Measurements from ENCODE around the gene CA10. TPM values are rescaled to one million over a fixed set of nuclear protein-coding genes. Genes with fewer than 3 reads are reported as not detected.

Gene CA10
- total and polyA plus RNA-seq, 2 experiments from 2014 or later: 0.92 to 1.5 TPM

GRCh38 chr17:51629232-51629631 is 529.3 kb downstream of the CA10 start (continued):
- TF ChIP-seq, protein P1, sequence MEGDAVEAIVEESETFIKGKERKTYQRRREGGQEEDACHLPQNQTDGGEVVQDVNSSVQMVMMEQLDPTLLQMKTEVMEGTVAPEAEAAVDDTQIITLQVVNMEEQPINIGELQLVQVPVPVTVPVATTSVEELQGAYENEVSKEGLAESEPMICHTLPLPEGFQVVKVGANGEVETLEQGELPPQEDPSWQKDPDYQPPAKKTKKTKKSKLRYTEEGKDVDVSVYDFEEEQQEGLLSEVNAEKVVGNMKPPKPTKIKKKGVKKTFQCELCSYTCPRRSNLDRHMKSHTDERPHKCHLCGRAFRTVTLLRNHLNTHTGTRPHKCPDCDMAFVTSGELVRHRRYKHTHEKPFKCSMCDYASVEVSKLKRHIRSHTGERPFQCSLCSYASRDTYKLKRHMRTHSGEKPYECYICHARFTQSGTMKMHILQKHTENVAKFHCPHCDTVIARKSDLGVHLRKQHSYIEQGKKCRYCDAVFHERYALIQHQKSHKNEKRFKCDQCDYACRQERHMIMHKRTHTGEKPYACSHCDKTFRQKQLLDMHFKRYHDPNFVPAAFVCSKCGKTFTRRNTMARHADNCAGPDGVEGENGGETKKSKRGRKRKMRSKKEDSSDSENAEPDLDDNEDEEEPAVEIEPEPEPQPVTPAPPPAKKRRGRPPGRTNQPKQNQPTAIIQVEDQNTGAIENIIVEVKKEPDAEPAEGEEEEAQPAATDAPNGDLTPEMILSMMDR (conservative IDR thresholded peaks at IDR 0.05; ENCODE audit: low read depth in 2 of 2): no peak
- TF ChIP-seq STAT1 (IDR thresholded peaks at IDR 0.05; ENCODE audit: unreplicated experiment) (no peak), JUNB (IDR thresholded peaks at IDR 0.05; ENCODE audit: unreplicated experiment) (no peak), CREB1 (CRISPR knock-in tag; IDR thresholded peaks at IDR 0.05; ENCODE audit: low read depth) (no peak)

DNA sequence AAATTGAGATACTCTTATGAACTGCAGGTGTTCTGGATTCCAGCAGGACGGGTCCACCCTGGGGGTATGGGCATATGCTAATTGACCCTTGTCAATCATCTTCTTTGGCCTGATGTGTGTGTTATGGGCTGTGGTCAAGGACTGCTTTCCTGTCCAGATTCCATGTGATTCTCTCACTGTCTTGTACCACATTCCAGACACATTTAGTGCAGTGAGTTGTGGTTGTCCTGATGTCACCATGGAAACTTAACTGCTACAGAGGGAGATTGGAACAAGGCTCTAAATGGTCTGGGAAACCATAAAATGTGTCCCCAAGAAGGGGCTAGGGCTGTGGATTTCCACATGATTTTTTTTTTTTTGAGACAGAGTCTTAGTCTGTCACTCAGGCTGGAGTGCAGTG is 530.7 kb downstream of the CA10 start:
- Histone ChIP-seq H3K79me2 (replicated peaks; ENCODE audit: insufficient read depth) (no peaks in the 10 kb centered on the region), H4K20me1 (replicated peaks; ENCODE audit: insufficient read depth) (no peaks in the 10 kb centered on the region), H3K4me1 (ENCODE audit: insufficient read depth) (no peaks in the 10 kb centered on the region), H3K27ac (ENCODE audit: low read depth) (no peak overlapping the region), H3K4me3 (no peak overlapping the region), H3K27me3 (ENCODE audit: insufficient read depth) (no peaks in the 10 kb centered on the region), H2AFZ (no peak overlapping the region), H3K9me2 (ENCODE audit: insufficient read depth) (peaks cover 9% of the 10 kb centered on the region; the same call in 1 of the 2 replicates), H3K36me3 (ENCODE audit: insufficient read depth) (no peaks in the 10 kb centered on the region), H3F3A (replicated peaks; ENCODE audit: low read depth) (no peaks in the 10 kb centered on the region), H3K4me2 (no peak overlapping the region)
- no peak overlapping the region for H3K27ac Mint-ChIP-seq
- H3K4me1 Mint-ChIP-seq: peaks cover 6% of the 10 kb centered on the region; the same call in 2 of the 3 replicates
- ATAC-seq (no peak), DNase-seq (ENCODE audit: low spot score) (no peak)
- H3K27me3 Mint-ChIP-seq (ENCODE audit: insufficient read depth, low read depth, poor library complexity): no peaks in the 10 kb centered on the region
- H3K36me3 Mint-ChIP-seq (ENCODE audit: low read depth): no peaks in the 10 kb centered on the region
- no peaks in the 10 kb centered on the region; the same call in 2 of the 3 replicates for H3K9me3 Mint-ChIP-seq
- H3K4me3 Mint-ChIP-seq: no peak overlapping the region
- TF ChIP-seq ZNF114 (CRISPR knock-in tag; IDR thresholded peaks at IDR 0.05): no peak
- TF ChIP-seq, protein P2, sequence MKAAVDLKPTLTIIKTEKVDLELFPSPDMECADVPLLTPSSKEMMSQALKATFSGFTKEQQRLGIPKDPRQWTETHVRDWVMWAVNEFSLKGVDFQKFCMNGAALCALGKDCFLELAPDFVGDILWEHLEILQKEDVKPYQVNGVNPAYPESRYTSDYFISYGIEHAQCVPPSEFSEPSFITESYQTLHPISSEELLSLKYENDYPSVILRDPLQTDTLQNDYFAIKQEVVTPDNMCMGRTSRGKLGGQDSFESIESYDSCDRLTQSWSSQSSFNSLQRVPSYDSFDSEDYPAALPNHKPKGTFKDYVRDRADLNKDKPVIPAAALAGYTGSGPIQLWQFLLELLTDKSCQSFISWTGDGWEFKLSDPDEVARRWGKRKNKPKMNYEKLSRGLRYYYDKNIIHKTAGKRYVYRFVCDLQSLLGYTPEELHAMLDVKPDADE (IDR thresholded peaks at IDR 0.05): no peak
- TF ChIP-seq, protein P3, sequence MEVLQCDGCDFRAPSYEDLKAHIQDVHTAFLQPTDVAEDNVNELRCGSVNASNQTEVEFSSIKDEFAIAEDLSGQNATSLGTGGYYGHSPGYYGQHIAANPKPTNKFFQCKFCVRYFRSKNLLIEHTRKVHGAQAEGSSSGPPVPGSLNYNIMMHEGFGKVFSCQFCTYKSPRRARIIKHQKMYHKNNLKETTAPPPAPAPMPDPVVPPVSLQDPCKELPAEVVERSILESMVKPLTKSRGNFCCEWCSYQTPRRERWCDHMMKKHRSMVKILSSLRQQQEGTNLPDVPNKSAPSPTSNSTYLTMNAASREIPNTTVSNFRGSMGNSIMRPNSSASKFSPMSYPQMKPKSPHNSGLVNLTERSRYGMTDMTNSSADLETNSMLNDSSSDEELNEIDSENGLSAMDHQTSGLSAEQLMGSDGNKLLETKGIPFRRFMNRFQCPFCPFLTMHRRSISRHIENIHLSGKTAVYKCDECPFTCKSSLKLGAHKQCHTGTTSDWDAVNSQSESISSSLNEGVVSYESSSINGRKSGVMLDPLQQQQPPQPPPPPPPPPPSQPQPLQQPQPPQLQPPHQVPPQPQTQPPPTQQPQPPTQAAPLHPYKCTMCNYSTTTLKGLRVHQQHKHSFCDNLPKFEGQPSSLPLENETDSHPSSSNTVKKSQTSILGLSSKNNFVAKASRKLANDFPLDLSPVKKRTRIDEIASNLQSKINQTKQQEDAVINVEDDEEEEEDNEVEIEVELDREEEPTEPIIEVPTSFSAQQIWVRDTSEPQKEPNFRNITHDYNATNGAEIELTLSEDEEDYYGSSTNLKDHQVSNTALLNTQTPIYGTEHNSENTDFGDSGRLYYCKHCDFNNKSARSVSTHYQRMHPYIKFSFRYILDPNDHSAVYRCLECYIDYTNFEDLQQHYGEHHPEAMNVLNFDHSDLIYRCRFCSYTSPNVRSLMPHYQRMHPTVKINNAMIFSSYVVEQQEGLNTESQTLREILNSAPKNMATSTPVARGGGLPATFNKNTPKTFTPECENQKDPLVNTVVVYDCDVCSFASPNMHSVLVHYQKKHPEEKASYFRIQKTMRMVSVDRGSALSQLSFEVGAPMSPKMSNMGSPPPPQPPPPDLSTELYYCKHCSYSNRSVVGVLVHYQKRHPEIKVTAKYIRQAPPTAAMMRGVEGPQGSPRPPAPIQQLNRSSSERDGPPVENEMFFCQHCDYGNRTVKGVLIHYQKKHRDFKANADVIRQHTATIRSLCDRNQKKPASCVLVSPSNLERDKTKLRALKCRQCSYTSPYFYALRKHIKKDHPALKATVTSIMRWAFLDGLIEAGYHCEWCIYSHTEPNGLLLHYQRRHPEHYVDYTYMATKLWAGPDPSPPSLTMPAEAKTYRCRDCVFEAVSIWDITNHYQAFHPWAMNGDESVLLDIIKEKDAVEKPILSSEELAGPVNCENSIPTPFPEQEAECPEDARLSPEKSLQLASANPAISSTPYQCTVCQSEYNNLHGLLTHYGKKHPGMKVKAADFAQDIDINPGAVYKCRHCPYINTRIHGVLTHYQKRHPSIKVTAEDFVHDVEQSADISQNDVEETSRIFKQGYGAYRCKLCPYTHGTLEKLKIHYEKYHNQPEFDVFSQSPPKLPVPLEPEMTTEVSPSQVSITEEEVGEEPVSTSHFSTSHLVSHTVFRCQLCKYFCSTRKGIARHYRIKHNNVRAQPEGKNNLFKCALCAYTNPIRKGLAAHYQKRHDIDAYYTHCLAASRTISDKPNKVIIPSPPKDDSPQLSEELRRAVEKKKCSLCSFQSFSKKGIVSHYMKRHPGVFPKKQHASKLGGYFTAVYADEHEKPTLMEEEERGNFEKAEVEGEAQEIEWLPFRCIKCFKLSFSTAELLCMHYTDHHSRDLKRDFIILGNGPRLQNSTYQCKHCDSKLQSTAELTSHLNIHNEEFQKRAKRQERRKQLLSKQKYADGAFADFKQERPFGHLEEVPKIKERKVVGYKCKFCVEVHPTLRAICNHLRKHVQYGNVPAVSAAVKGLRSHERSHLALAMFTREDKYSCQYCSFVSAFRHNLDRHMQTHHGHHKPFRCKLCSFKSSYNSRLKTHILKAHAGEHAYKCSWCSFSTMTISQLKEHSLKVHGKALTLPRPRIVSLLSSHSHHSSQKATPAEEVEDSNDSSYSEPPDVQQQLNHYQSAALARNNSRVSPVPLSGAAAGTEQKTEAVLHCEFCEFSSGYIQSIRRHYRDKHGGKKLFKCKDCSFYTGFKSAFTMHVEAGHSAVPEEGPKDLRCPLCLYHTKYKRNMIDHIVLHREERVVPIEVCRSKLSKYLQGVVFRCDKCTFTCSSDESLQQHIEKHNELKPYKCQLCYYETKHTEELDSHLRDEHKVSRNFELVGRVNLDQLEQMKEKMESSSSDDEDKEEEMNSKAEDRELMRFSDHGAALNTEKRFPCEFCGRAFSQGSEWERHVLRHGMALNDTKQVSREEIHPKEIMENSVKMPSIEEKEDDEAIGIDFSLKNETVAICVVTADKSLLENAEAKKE (CRISPR knock-in tag; IDR thresholded peaks at IDR 0.05): no peak
- TF ChIP-seq REST (IDR thresholded peaks at IDR 0.05; ENCODE audit: unreplicated experiment): no peak
- TF ChIP-seq POLR2AphosphoS5 (IDR thresholded peaks at IDR 0.05; ENCODE audit: low read depth): no peak
- no peak for TF ChIP-seq STAT1 (IDR thresholded peaks at IDR 0.05; ENCODE audit: unreplicated experiment)
- TF ChIP-seq ZNF331 (CRISPR knock-in tag; IDR thresholded peaks at IDR 0.05; ENCODE audit: low read depth): no peak
- no peak for TF ChIP-seq EZH2 (IDR thresholded peaks at IDR 0.05; ENCODE audit: low read depth, unreplicated experiment)

Measured in GM23338 (cell line).